Tibial artery (tissue), 4 donors: ENCODE measurements around the gene TESPA1.

ENCODE experiments used
- DNase-seq, 2 donors: peaks; one replicate each; pipeline ENCODE4 v3.0.0-alpha.2; 2019
- H3K27ac ChIP-seq, 2 donors: fragments of 200-600 bp; sonication (generic) in 1 of 2; 1 replicate in 1 of 2; 2 replicates in 1 of 2; pipeline ENCODE4 v1.5.1; 2018 to 2019; ENCODE audit warnings: mild to moderate bottlenecking in 1 of 2
- H3K27me3 ChIP-seq, 2 donors: fragments of 200-600 bp; sonication (generic) in 1 of 2; one replicate each; pipeline versions ENCODE4 v1.5.1 to v1.6.0; 2016 to 2019
- H3K36me3 ChIP-seq, 3 donors: fragments of 200-600 bp; sonication (generic) in 2 of 3; one replicate each; pipeline ENCODE4 v1.5.1; 2016 to 2019; ENCODE audit warnings: mild to moderate bottlenecking in 2 of 3
- H3K4me1 ChIP-seq, 4 donors: fragments of 200-600 bp; sonication (generic) in 2 of 4; 1 replicate in 3 of 4; 2 replicates in 1 of 4; pipeline ENCODE4 v1.5.1; 2016 to 2019
- H3K4me3 ChIP-seq, 2 donors: fragments of 200-600 bp; sonication (generic) in 1 of 2; 1 replicate in 1 of 2; 2 replicates in 1 of 2; pipeline ENCODE4 v1.5.1; 2018 to 2019; ENCODE audit warnings: mild to moderate bottlenecking in 2 of 2
- H3K9me3 ChIP-seq, 3 donors: fragments of 200-600 bp; sonication (generic) in 1 of 3; one replicate each; pipeline ENCODE4 v1.5.1; 2016 to 2019
- CTCF ChIP-seq, 2 experiments: fragments of 200-600 bp in 1 of 2; fragments of 450-650 bp in 1 of 2; IDR thresholded peaks; one replicate each; pipeline ENCODE4 v1.5.1; 2017 to 2019; ENCODE audit warnings: antibody characterized with exemption in 2 of 2, mild to moderate bottlenecking in 1 of 2, moderate library complexity in 1 of 2
- intact Hi-C: fragments of 100-400 bp; cut with DNase I; formaldehyde crosslinking; loops from one replicate; pipeline ENCODE4 v1.15.0; 2023; ENCODE audit warnings: low total_unique reads

The TESPA1 gene

DNA sequence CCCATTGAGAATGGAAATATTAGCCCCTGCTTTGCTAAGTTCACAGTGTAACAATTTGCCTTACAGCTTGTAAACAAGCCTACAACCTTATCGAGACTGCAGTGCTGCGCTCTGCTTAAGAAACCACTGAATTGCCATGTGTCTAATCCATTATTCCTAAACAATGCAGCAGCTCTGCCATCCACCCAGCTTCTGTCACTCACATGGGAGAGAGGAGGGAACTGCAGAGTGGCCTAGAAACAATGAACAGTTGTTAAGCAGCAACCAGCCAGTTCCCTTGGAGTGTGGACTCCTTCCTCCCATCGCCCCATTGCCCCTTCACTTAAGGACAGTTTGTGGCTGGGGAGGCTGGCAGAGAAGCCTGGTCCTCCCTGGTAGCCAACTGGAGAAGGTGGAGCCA, 42.9 kb downstream of the TESPA1 start:
- H3K27ac ChIP-seq = no peak overlapping the region
- DNase-seq = no peak
- intact Hi-C loops = no loop called here

GRCh38 chr12:54940727-54941315, 43.7 kb downstream of the TESPA1 start:
- no peak for DNase-seq
- Histone ChIP-seq H3K36me3 (no peaks in the 10 kb centered on the region), H3K4me3 (no peak overlapping the region), H3K27me3 (no peaks in the 10 kb centered on the region), H3K9me3 (no peaks in the 10 kb centered on the region), H3K4me1 (no peaks in the 10 kb centered on the region), H3K27ac (no peak overlapping the region)
- TF ChIP-seq CTCF (IDR thresholded peaks at IDR 0.05) = no peak
- intact Hi-C loops = no loop called here

More for the DNA sequence above, 42.9 kb downstream of the TESPA1 start:
- H3K9me3 ChIP-seq = no peaks in the 10 kb centered on the region
- H3K4me3 ChIP-seq = no peak overlapping the region
- H3K27me3 ChIP-seq = no peaks in the 10 kb centered on the region
- no peak for TF ChIP-seq CTCF (IDR thresholded peaks at IDR 0.05)
- no peaks in the 10 kb centered on the region for H3K36me3 ChIP-seq
- H3K4me1 ChIP-seq = no peaks in the 10 kb centered on the region

DNA sequence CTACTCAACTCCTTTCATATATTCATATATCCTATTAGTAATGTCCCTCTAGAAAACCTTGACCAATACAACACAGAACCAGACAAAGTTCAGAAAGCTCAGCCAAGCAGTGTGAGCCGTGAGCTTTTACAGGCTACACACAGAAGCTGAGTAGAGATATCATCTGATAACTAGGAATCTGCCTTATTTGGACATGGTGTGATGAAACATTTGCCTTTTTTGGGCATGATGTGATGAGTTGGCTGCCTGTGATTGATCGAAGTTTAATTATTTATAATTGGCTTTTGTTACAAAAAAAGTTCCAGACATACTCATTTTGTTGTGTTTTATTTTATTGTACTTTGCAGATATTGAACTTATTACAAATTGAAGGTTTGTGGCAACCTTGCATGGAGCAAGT, 46.6 kb downstream of the TESPA1 start:
- no peaks in the 10 kb centered on the region for H3K36me3 ChIP-seq

DNA sequence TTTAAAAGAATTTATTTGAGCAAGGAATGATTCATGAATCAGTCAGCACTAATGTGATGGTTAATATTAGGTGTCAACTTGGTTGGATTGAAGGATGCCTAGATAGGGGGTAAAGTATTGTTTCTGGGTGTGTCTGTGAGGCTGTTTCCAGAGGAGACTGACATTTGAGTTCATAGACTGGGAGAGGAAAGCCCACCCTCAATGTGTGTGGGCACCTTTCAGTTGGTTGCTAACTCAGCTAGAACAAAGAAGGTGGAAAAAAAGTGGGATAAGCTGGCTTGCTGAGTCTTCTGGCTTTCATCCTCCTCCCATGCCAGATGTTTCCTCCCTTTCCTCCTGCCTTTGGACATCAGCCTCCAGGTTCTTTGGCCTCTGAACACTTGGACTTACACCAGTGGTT, 47.2 kb downstream of the TESPA1 start:
- Histone ChIP-seq H3K9me3 (no peaks in the 10 kb centered on the region), H3K27ac (no peak overlapping the region), H3K4me1 (no peaks in the 10 kb centered on the region), H3K36me3 (no peaks in the 10 kb centered on the region), H3K27me3 (no peaks in the 10 kb centered on the region), H3K4me3 (no peak overlapping the region)
- TF ChIP-seq CTCF (IDR thresholded peaks at IDR 0.05) = no peak
- intact Hi-C loops = no loop called here
- DNase-seq = no peak

More for the DNA sequence above, 46.6 kb downstream of the TESPA1 start:
- no peaks in the 10 kb centered on the region for H3K4me1 ChIP-seq
- no peaks in the 10 kb centered on the region for H3K9me3 ChIP-seq
- TF ChIP-seq CTCF (IDR thresholded peaks at IDR 0.05) = no peak
- no peak overlapping the region for H3K27ac ChIP-seq
- H3K4me3 ChIP-seq = no peak overlapping the region
- no peaks in the 10 kb centered on the region for H3K27me3 ChIP-seq
- intact Hi-C loops = no loop called here
- DNase-seq = no peak

- Histone ChIP-seq H3K27ac (no peak overlapping the region), H3K4me3 (no peak overlapping the region), H3K4me1 (no peaks in the 10 kb centered on the region), H3K9me3 (no peaks in the 10 kb centered on the region), H3K36me3 (no peaks in the 10 kb centered on the region), H3K27me3 (no peaks in the 10 kb centered on the region)
- intact Hi-C loops = no loop called here
- DNase-seq = no peak
- TF ChIP-seq CTCF (IDR thresholded peaks at IDR 0.05) = no peak
These were observed 47.8 kb downstream of the TESPA1 start for GRCh38 chr12:54936736-54937135.
